IMR-90 (cell line): Measurements from ENCODE around the gene SLC27A3. TPM values are rescaled to one million over a fixed set of nuclear protein-coding genes. Genes with fewer than 3 reads are reported as not detected.

Experiments
- ATAC-seq: fragments of 200-7000 bp; cut with Tn5 transposase; 2 replicates; pipeline ENCODE4 v1.9.1; 2020; ENCODE audit warnings: low read depth, mild to moderate bottlenecking, moderate library complexity
- BruUV-seq: library from RNA; stranded (reverse); fragments of 400-500 nt; replicated peaks from 2 replicates; lab custom pipeline; 2021; lab: Mats Ljungman, UMichigan
- CTCF ChIA-PET: fragments of 300-600 bp; formaldehyde crosslinking; extraction: SDS; loops from one replicate; lab custom pipeline; 2021; ENCODE audit warnings: antibody characterized with exemption; lab: Yijun Ruan, JAX
- POLR2A ChIA-PET: fragments of 300-600 bp; sonication (Branson Sonifier 250); formaldehyde crosslinking; loops from one replicate; lab custom pipeline; 2022; ENCODE audit warnings: antibody characterized with exemption; ENCODE audit not compliant: unreplicated experiment; lab: Charles Lee
- DNase-seq: peaks from one replicate; pipeline ENCODE4 v3.0.0; 2013
- H2AFZ ChIP-seq: replicated peaks from 2 replicates; pipeline ENCODE3; 2013; ENCODE audit warnings: low read length, mild to moderate bottlenecking; ENCODE audit not compliant: poor library complexity
- H2AK5ac ChIP-seq: 2 replicates; pipeline ENCODE4 v1.6.1; 2013; ENCODE audit warnings: low read depth, low read length, inconsistent platforms
- H2AK9ac ChIP-seq: replicated peaks from 2 replicates; pipeline ENCODE3; 2013; ENCODE audit warnings: mild to moderate bottlenecking, low read depth, low read length, moderate library complexity; ENCODE audit not compliant: poor library complexity
- H2BK120ac ChIP-seq: 2 replicates; pipeline ENCODE4 v1.6.1; 2013; ENCODE audit warnings: low read depth, low read length, inconsistent platforms
- H2BK15ac ChIP-seq: 3 replicates; pipeline ENCODE4 v1.6.1; 2013; ENCODE audit warnings: low read depth, low read length, inconsistent platforms
- H2BK20ac ChIP-seq: 2 replicates; pipeline ENCODE4 v1.6.1; 2013; ENCODE audit warnings: low read depth, mild to moderate bottlenecking, inconsistent platforms, low read length, moderate library complexity
- H2BK5ac ChIP-seq: 2 replicates; pipeline ENCODE4 v1.6.1; 2013; ENCODE audit warnings: mild to moderate bottlenecking, low read depth, low read length, inconsistent platforms; ENCODE audit not compliant: poor library complexity, severe bottlenecking
- H3K14ac ChIP-seq: replicated peaks from 2 replicates; pipeline ENCODE4 v1.6.1; 2013; ENCODE audit warnings: low read depth, low read length, inconsistent platforms
- H3K18ac ChIP-seq: 2 replicates; pipeline ENCODE4 v1.6.1; 2013; ENCODE audit warnings: low read depth, low read length, control low read depth
- H3K23ac ChIP-seq: 2 replicates; pipeline ENCODE4 v1.6.1; 2013; ENCODE audit warnings: low read depth, low read length, inconsistent platforms
- H3K27ac ChIP-seq: 2 replicates; pipeline ENCODE4 v1.5.1; 2013; ENCODE audit warnings: mild to moderate bottlenecking, control low read depth, low read length; ENCODE audit not compliant: insufficient read depth
- H3K27me3 ChIP-seq: 2 replicates; pipeline ENCODE4 v1.6.1; 2013; ENCODE audit warnings: low read length; ENCODE audit not compliant: control insufficient read depth, insufficient read depth
- H3K36me3 ChIP-seq: 2 replicates; pipeline ENCODE4 v1.6.1; 2013; ENCODE audit warnings: low read length, mixed read lengths; ENCODE audit not compliant: control insufficient read depth, insufficient read depth
- H3K4ac ChIP-seq: 2 replicates; pipeline ENCODE4 v1.6.1; 2013; ENCODE audit warnings: low read depth, low read length, inconsistent platforms
- H3K4me1 ChIP-seq: 2 replicates; pipeline ENCODE4 v1.6.1; 2013; ENCODE audit warnings: low read length, mixed read lengths; ENCODE audit not compliant: control insufficient read depth, insufficient read depth
- H3K4me2 ChIP-seq: 2 replicates; pipeline ENCODE4 v1.6.1; 2013; ENCODE audit warnings: low read depth, mild to moderate bottlenecking, control low read depth, low read length, moderate library complexity
- H3K4me3 ChIP-seq: 2 replicates; pipeline ENCODE4 v1.5.1; 2013; ENCODE audit warnings: low read depth, mild to moderate bottlenecking, control low read depth, low read length, moderate library complexity; ENCODE audit not compliant: insufficient read depth
- H3K56ac ChIP-seq: 2 replicates; pipeline ENCODE4 v1.6.1; 2013; ENCODE audit warnings: low read length, inconsistent platforms; ENCODE audit not compliant: insufficient read depth; ENCODE audit errors: extremely low read depth
- H3K79me1 ChIP-seq, 2 experiments: 2 replicates each; pipeline ENCODE4 v1.6.1; 2013; ENCODE audit warnings: low read length in 2 of 2, inconsistent platforms in 1 of 2, low read depth in 1 of 2
- H3K9ac ChIP-seq: 2 replicates; pipeline ENCODE4 v1.6.1; 2013; ENCODE audit warnings: low read depth, low read length, control low read depth
- H3K9me1 ChIP-seq: 2 replicates; pipeline ENCODE4 v1.6.1; 2013; ENCODE audit warnings: low read length, inconsistent platforms; ENCODE audit not compliant: insufficient read depth
- H3K9me3 ChIP-seq: 2 replicates; pipeline ENCODE4 v1.6.1; 2013; ENCODE audit warnings: low read length; ENCODE audit not compliant: control insufficient read depth, insufficient read depth
- H4K20me1 ChIP-seq: 2 replicates; pipeline ENCODE4 v1.6.1; 2013; ENCODE audit warnings: low read length, inconsistent platforms; ENCODE audit not compliant: insufficient read depth
- H4K5ac ChIP-seq: 2 replicates; pipeline ENCODE4 v1.6.1; 2013; ENCODE audit warnings: mild to moderate bottlenecking, low read depth, low read length, control low read depth
- H4K8ac ChIP-seq, 2 experiments: 2 replicates each; pipeline ENCODE4 v1.6.1; 2013; ENCODE audit warnings: low read depth in 2 of 2, low read length in 2 of 2, control low read depth in 1 of 2, inconsistent platforms in 1 of 2
- H4K91ac ChIP-seq: 2 replicates; pipeline ENCODE4 v1.6.1; 2013; ENCODE audit warnings: low read depth, low read length, inconsistent platforms; ENCODE audit not compliant: insufficient read depth
- BHLHE40 ChIP-seq: fragments of 150-350 bp; IDR thresholded peaks from 2 replicates; pipeline ENCODE4 v1.6.1; 2016; ENCODE audit warnings: mild to moderate bottlenecking, low read depth, low read length
- CEBPB ChIP-seq: IDR thresholded peaks from 2 replicates; pipeline ENCODE4 v1.6.1; 2012; ENCODE audit warnings: low read depth, low read length, improper control_type of control experiment
- CHD1 ChIP-seq: IDR thresholded peaks from 2 replicates; pipeline ENCODE4 v1.6.1; 2012; ENCODE audit warnings: low read depth, low read length, improper control_type of control experiment
- FOS ChIP-seq: fragments of 150-350 bp; IDR thresholded peaks from 2 replicates; pipeline ENCODE4 v1.6.1; 2016; ENCODE audit warnings: low read depth, low read length
- MAFK ChIP-seq: IDR thresholded peaks from 2 replicates; pipeline ENCODE4 v1.6.1; 2012; ENCODE audit warnings: low read depth, low read length, improper control_type of control experiment
- MAZ ChIP-seq: IDR thresholded peaks from 2 replicates; pipeline ENCODE4 v1.6.1; 2012; ENCODE audit warnings: low read depth, mild to moderate bottlenecking, low read length, improper control_type of control experiment, moderate library complexity, borderline replicate concordance
- MXI1 ChIP-seq: IDR thresholded peaks from 2 replicates; pipeline ENCODE4 v1.6.1; 2012; ENCODE audit warnings: low read depth, mild to moderate bottlenecking, low read length, moderate library complexity, borderline replicate concordance
- NFE2L2 ChIP-seq: fragments of 150-350 bp; IDR thresholded peaks from 2 replicates; pipeline ENCODE4 v1.6.1; 2016; ENCODE audit warnings: low read depth, mild to moderate bottlenecking, low read length
- POLR2A ChIP-seq: IDR thresholded peaks from 2 replicates; pipeline ENCODE4 v1.6.1; 2012; ENCODE audit warnings: mild to moderate bottlenecking, low read depth, low read length
- RAD21 ChIP-seq: IDR thresholded peaks from 2 replicates; pipeline ENCODE4 v1.6.1; 2012; ENCODE audit warnings: low read length, improper control_type of control experiment
- RCOR1 ChIP-seq: IDR thresholded peaks from 2 replicates; pipeline ENCODE4 v1.6.1; 2012; ENCODE audit warnings: mild to moderate bottlenecking, low read length, improper control_type of control experiment; ENCODE audit not compliant: insufficient replicate concordance
- RFX5 ChIP-seq: IDR thresholded peaks from 2 replicates; pipeline ENCODE4 v1.8.0; 2012; ENCODE audit warnings: low read depth, mild to moderate bottlenecking, low read length, moderate library complexity
- SMC3 ChIP-seq: fragments of 150-350 bp; IDR thresholded peaks from 2 replicates; pipeline ENCODE4 v1.6.1; 2016; ENCODE audit warnings: low read depth, mild to moderate bottlenecking, antibody characterized with exemption, low read length, moderate library complexity
- WGBS, 2 experiments: methylation state at CpG; one replicate each; pipeline versions ENCODE4 v1.1.5 to v1.1.7; 2013; ENCODE audit warnings: missing lambda C conversion rate in 2 of 2; ENCODE audit not compliant: insufficient read length in 1 of 2; ENCODE audit errors: extremely low coverage in 2 of 2; 5-methylcytosine and 5-hydroxymethylcytosine counted together
- dilution Hi-C: fragments of 300-500 bp; cut with HindIII; formaldehyde crosslinking; loops from one replicate; pipeline ENCODE4 v1.14.3; 2018; ENCODE audit warnings: low sequenced_read_pairs; ENCODE audit not compliant: unreplicated experiment
- in situ Hi-C: fragments of 300-500 bp; cut with MboI; formaldehyde crosslinking; loops from 3 replicates; pipeline ENCODE4 v1.14.3; 2019; ENCODE audit warnings: low sequenced_read_pairs, inconsistent platforms, mixed read lengths
- intact Hi-C: fragments of 100-400 bp; cut with micrococcal nuclease; formaldehyde crosslinking; loops from 2 replicates; pipeline ENCODE4 v1.10.0; 2022
- polyA plus RNA-seq, 3 experiments: library from polyadenylated mRNA; depleted of rRNA; stranded (reverse); fragments of >200 nt; gene quantifications; 2 replicates each; pipeline ENCODE4 v1.2.3, GENCODE V29; 2012; ENCODE audit warnings: low replicate concordance in 1 of 3
- total RNA-seq: library from RNA; depleted of rRNA; stranded (reverse); fragments of >200 nt; gene quantifications from 2 replicates; pipeline ENCODE4 v1.2.3, GENCODE V29; 2012
- TF ChIP-seq, protein P1 (sequence below): fragments of 150-350 bp; IDR thresholded peaks from 2 replicates; pipeline ENCODE4 v1.6.1; 2016; ENCODE audit warnings: low read depth, mild to moderate bottlenecking, low read length, moderate library complexity, borderline replicate concordance
- TF ChIP-seq, protein P2 (sequence below): conservative IDR thresholded peaks from 2 replicates; pipeline ENCODE4 v1.5.1; 2012; ENCODE audit warnings: mild to moderate bottlenecking, low read depth, low read length, improper control_type of control experiment
- TF ChIP-seq, protein P3 (sequence below): fragments of 150-350 bp; IDR thresholded peaks from 2 replicates; pipeline ENCODE4 v1.6.1; 2017; ENCODE audit warnings: mild to moderate bottlenecking, antibody characterized with exemption, low read length, low read depth

SLC27A3 gene
- total and polyA plus RNA-seq, 2 of the 4 experiments (the other 2 are of a cell fraction), result 3.2 to 9.3 TPM

DNA sequence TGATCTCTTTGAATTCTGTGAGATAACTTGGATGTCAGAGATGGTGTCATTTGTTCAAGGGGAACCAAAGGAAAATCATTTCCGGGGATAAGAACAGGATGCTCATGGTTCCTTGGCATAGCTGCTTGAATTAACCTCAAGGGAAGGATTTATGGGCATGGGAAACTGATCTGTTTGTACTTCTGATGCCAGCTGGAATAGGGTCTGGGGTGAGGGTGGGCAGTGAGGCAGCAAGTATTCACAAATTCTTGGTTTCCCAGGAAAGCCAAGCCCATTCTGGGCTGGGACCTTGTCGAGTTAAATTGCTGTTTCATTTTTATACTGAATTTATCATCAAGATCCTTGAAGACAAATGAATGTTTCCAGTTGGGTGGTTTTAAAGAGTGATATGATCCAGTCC is 33.2 kb upstream of the SLC27A3 start:
- Histone ChIP-seq H3K23ac (no peak overlapping the region), H2AK5ac (no peak overlapping the region), H4K5ac (no peak overlapping the region), H2BK20ac (no peak overlapping the region), H3K18ac (no peak overlapping the region), H3K27ac (no peak overlapping the region), H2BK5ac (no peak overlapping the region), H3K79me1 (peaks cover 23 to 33% of the 10 kb centered on the region in 2 experiments), H3K9me1 (peaks cover 10% of the 10 kb centered on the region; the same call in 1 of the 2 replicates), H3K4me1 (peaks cover 3% of the 10 kb centered on the region), H3K9me3 (no peaks in the 10 kb centered on the region), H2AFZ (no peak overlapping the region), H3K36me3 (peaks cover 31% of the 10 kb centered on the region), H3K14ac (no peak overlapping the region), H3K9ac (no peak overlapping the region), H4K91ac (no peak overlapping the region), H3K4ac (no peak overlapping the region), H3K27me3 (no peaks in the 10 kb centered on the region), H4K8ac (no peak overlapping the region), H4K20me1 (no peaks in the 10 kb centered on the region), H2BK15ac (no peak overlapping the region), H2BK120ac (no peak overlapping the region), H3K4me3 (no peak overlapping the region), H3K56ac (no peak overlapping the region), H2AK9ac (no peak overlapping the region), H3K4me2 (no peak overlapping the region)
- POLR2A ChIA-PET, result no interaction called here
- WGBS, 2 experiments, result 88% methylated on average over 1 of the region's 2 CpGs; no CpG with 5 or more reads in 1 of the 2 experiments
- BruUV-seq, result no TSS peak
- TF ChIP-seq RCOR1, result no peak
- no peak for TF ChIP-seq FOS
- TF ChIP-seq MXI1, result no peak
- TF ChIP-seq, protein P1, sequence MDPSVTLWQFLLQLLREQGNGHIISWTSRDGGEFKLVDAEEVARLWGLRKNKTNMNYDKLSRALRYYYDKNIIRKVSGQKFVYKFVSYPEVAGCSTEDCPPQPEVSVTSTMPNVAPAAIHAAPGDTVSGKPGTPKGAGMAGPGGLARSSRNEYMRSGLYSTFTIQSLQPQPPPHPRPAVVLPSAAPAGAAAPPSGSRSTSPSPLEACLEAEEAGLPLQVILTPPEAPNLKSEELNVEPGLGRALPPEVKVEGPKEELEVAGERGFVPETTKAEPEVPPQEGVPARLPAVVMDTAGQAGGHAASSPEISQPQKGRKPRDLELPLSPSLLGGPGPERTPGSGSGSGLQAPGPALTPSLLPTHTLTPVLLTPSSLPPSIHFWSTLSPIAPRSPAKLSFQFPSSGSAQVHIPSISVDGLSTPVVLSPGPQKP, result no peak
- TF ChIP-seq MAZ, result no peak
- TF ChIP-seq CEBPB, result no peak
- TF ChIP-seq SMC3, result no peak
- no peak for TF ChIP-seq POLR2A
- no peak for TF ChIP-seq RAD21
- TF ChIP-seq, protein P2, sequence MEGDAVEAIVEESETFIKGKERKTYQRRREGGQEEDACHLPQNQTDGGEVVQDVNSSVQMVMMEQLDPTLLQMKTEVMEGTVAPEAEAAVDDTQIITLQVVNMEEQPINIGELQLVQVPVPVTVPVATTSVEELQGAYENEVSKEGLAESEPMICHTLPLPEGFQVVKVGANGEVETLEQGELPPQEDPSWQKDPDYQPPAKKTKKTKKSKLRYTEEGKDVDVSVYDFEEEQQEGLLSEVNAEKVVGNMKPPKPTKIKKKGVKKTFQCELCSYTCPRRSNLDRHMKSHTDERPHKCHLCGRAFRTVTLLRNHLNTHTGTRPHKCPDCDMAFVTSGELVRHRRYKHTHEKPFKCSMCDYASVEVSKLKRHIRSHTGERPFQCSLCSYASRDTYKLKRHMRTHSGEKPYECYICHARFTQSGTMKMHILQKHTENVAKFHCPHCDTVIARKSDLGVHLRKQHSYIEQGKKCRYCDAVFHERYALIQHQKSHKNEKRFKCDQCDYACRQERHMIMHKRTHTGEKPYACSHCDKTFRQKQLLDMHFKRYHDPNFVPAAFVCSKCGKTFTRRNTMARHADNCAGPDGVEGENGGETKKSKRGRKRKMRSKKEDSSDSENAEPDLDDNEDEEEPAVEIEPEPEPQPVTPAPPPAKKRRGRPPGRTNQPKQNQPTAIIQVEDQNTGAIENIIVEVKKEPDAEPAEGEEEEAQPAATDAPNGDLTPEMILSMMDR, result no peak
- TF ChIP-seq, protein P3, sequence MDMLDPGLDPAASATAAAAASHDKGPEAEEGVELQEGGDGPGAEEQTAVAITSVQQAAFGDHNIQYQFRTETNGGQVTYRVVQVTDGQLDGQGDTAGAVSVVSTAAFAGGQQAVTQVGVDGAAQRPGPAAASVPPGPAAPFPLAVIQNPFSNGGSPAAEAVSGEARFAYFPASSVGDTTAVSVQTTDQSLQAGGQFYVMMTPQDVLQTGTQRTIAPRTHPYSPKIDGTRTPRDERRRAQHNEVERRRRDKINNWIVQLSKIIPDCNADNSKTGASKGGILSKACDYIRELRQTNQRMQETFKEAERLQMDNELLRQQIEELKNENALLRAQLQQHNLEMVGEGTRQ, result no peak
- no peak for TF ChIP-seq CHD1
- no peak for TF ChIP-seq NFE2L2
- TF ChIP-seq BHLHE40, result no peak
- TF ChIP-seq MAFK, result no peak
- TF ChIP-seq RFX5, result no peak
- in situ Hi-C loops, result no loop called here
- intact Hi-C loops, result no loop called here
- dilution Hi-C loops, result no loop called here
- DNase-seq (no peak), ATAC-seq (no peak)
- CTCF ChIA-PET, result no interaction called here
